ENCODE measurements around the gene RAB12.
"Not testable (repeated sequence)": the region's sequence is repeated elsewhere in the genome, so short reads cannot be mapped to it uniquely, and the experiment has no call there.

The RAB12 gene

GRCh38 chr18:8571399-8571798 is 37.8 kb upstream of the RAB12 start:
- TF ChIP-seq PATZ1 (CRISPR knock-in tag; IDR thresholded peaks at IDR 0.05; ENCODE audit: borderline replicate concordance) (no peak), CSRNP3 (CRISPR knock-in tag; IDR thresholded peaks at IDR 0.05) (no peak), ZNF565 (CRISPR knock-in tag; conservative IDR thresholded peaks at IDR 0.05; ENCODE audit: low read depth) (no peak), OSR1 (CRISPR knock-in tag; IDR thresholded peaks at IDR 0.05) (no peak), ZNF70 (CRISPR knock-in tag; IDR thresholded peaks at IDR 0.05) (no peak), POU6F1 (CRISPR knock-in tag; IDR thresholded peaks at IDR 0.05; ENCODE audit: borderline replicate concordance, low read depth) (no peak), GLIS3 (CRISPR knock-in tag; IDR thresholded peaks at IDR 0.05) (no peak), SNAI2 (CRISPR knock-in tag; IDR thresholded peaks at IDR 0.05) (no peak), ISL1 (CRISPR knock-in tag; IDR thresholded peaks at IDR 0.05) (no peak), RARB (CRISPR knock-in tag; IDR thresholded peaks at IDR 0.05) (no peak), ZNF8 (CRISPR knock-in tag; IDR thresholded peaks at IDR 0.05) (no peak), TSHZ2 (CRISPR knock-in tag; IDR thresholded peaks at IDR 0.05) (no peak), BACH2 (CRISPR knock-in tag; IDR thresholded peaks at IDR 0.05; ENCODE audit: borderline replicate concordance) (no peak), CSDC2 (CRISPR knock-in tag; IDR thresholded peaks at IDR 0.05) (no peak), ZFP3 (CRISPR knock-in tag; IDR thresholded peaks at IDR 0.05) (no peak), CREB5 (CRISPR knock-in tag; IDR thresholded peaks at IDR 0.05; ENCODE audit: low read depth) (no peak), TOX (CRISPR knock-in tag; IDR thresholded peaks at IDR 0.05; ENCODE audit: borderline replicate concordance) (no peak), ZFP30 (CRISPR knock-in tag; IDR thresholded peaks at IDR 0.05) (no peak), TCF4 (CRISPR knock-in tag; IDR thresholded peaks at IDR 0.05; ENCODE audit: borderline replicate concordance) (no peak), ZC3H10 (CRISPR knock-in tag; IDR thresholded peaks at IDR 0.05) (no peak)
- no peak for ATAC-seq

- ATAC-seq = not testable (repeated sequence)
These were observed 35.5 kb upstream of the RAB12 start for GRCh38 chr18:8573766-8574165.

- no peak for TF ChIP-seq ZC3H10 (CRISPR knock-in tag; IDR thresholded peaks at IDR 0.05)
- TF ChIP-seq ZNF70 (CRISPR knock-in tag; IDR thresholded peaks at IDR 0.05) = no peak
- no peak for TF ChIP-seq CSRNP3 (CRISPR knock-in tag; IDR thresholded peaks at IDR 0.05)
- TF ChIP-seq TOX (CRISPR knock-in tag; IDR thresholded peaks at IDR 0.05; ENCODE audit: borderline replicate concordance) = no peak
- no peak for ATAC-seq
These were observed 24.4 kb upstream of the RAB12 start for GRCh38 chr18:8584798-8585197.

Measured in SK-N-SH treated with all-trans-retinoic acid at 6 μM for 48 hours (cell line).